GM19099 (cell line): ENCODE measurements around the gene THEMIS.

Experiments
- POLR2A ChIP-seq: IDR thresholded peaks from 3 replicates; pipeline ENCODE4 v1.6.1; 2011; ENCODE audit warnings: low read depth; ENCODE audit not compliant: insufficient read length; ENCODE audit errors: extremely low read depth

THEMIS gene

GRCh38 chr6:127737768-127738167 lies 163.1 kb downstream of the THEMIS start:
- no peak for TF ChIP-seq POLR2A

- TF ChIP-seq POLR2A, result no peak
These were observed 163.8 kb downstream of the THEMIS start for GRCh38 chr6:127737009-127737486.

- TF ChIP-seq POLR2A, result no peak
These were observed 167.9 kb downstream of the THEMIS start for GRCh38 chr6:127732927-127733326.

- TF ChIP-seq POLR2A, result no peak
These were observed 173.5 kb downstream of the THEMIS start for GRCh38 chr6:127727260-127727953.

- no peak for TF ChIP-seq POLR2A
These were observed 175.0 kb downstream of the THEMIS start for GRCh38 chr6:127725821-127726220.

GRCh38 chr6:127718694-127719093 lies 182.2 kb downstream of the THEMIS start:
- no peak for TF ChIP-seq POLR2A

GRCh38 chr6:127717384-127717783 lies 183.5 kb downstream of the THEMIS start:
- no peak for TF ChIP-seq POLR2A

GRCh38 chr6:127716465-127716864 lies 184.4 kb downstream of the THEMIS start:
- TF ChIP-seq POLR2A, result no peak

GRCh38 chr6:127710668-127711067 lies 190.2 kb downstream of the THEMIS start:
- no peak for TF ChIP-seq POLR2A

- no peak for TF ChIP-seq POLR2A
These were observed 194.6 kb downstream of the THEMIS start for GRCh38 chr6:127706216-127706615.

- no peak for TF ChIP-seq POLR2A
These were observed 205.8 kb downstream of the THEMIS start for GRCh38 chr6:127695108-127695507.

- TF ChIP-seq POLR2A, result no peak
These were observed 209.7 kb downstream of the THEMIS start for GRCh38 chr6:127691146-127691545.

GRCh38 chr6:127690588-127690987 lies 210.3 kb downstream of the THEMIS start:
- no peak for TF ChIP-seq POLR2A

- TF ChIP-seq POLR2A, result no peak
These were observed 210.8 kb downstream of the THEMIS start for GRCh38 chr6:127690092-127690491.

GRCh38 chr6:127686084-127686483 lies 214.8 kb downstream of the THEMIS start:
- no peak for TF ChIP-seq POLR2A

- TF ChIP-seq POLR2A, result no peak
These were observed 216.4 kb downstream of the THEMIS start for GRCh38 chr6:127684501-127684900.
